ENCODE measurements around the gene MAMLD1.

Gene MAMLD1

DNA sequence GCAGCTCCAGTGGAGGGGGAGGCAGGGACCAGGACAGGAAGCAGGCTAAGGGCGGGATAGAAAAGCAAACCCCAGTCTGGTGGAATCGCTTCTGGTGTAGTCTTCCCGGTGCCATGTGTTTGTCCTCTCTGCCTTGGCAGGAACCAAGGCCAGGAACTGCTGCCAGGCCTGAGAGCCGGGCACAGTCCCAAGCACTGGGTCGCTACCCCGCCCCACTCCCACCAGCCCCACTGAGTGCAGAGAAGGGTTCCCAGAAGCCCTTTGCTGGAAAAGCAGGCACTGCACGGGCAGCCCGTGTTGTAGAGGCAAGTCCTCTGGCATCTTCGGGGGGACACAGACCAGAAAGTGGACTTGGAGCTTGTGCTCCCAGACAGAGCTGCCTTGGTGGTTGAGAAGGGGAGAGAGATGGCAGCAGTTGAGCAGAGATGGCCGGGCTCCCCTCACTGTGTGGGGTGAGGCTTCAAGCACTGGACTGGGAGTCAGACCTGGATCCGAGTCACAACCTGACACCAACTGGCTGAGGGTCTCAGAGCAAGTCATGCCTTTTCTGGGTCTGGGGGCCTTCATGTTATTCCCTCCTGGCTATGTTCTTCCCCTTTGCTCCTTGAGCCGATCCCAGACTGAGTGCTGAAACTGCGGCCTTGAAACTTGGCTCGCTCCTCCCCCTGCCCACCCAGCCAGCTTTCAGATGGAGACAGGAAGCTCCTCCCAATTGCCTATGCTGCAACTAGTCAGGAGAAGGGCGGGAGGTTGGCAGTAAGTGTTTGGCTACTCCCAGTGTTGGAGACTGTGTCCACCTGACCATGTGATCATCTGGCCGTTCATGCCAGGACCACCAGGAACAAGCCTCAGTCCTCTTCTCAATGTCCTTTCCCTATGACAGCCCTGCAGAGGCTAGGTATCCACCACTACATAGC lies 145.6 kb downstream of the MAMLD1 start:
- no peak overlapping the region for H3K4me3 ChIP-seq (ENCODE audit: low read length)
- TF ChIP-seq CTCF (IDR thresholded peaks at IDR 0.05; ENCODE audit: insufficient read depth, low read depth, low read length, missing control alignments) = no peak
- DNase-seq (ENCODE audit: low read depth) = no peak

GRCh38 chrX:150509703-150510102 lies 146.6 kb downstream of the MAMLD1 start:
- TF ChIP-seq CTCF (IDR thresholded peaks at IDR 0.05; ENCODE audit: insufficient read depth, low read depth, low read length, missing control alignments) = no peak
- no peak overlapping the region for H3K4me3 ChIP-seq (ENCODE audit: low read length)
- DNase-seq (ENCODE audit: low read depth) = no peak

- H3K4me3 ChIP-seq (ENCODE audit: low read length) = no peak overlapping the region
- no peak for TF ChIP-seq CTCF (IDR thresholded peaks at IDR 0.05; ENCODE audit: insufficient read depth, low read depth, low read length, missing control alignments)
Measured at GRCh38 chrX:150512461-150512901, 149.4 kb downstream of the MAMLD1 start.

GRCh38 chrX:150513544-150513943 lies 150.4 kb downstream of the MAMLD1 start:
- DNase-seq (ENCODE audit: low read depth) = no peak
- no peak overlapping the region for H3K4me3 ChIP-seq (ENCODE audit: low read length)
- no peak for TF ChIP-seq CTCF (IDR thresholded peaks at IDR 0.05; ENCODE audit: insufficient read depth, low read depth, low read length, missing control alignments)

More at GRCh38 chrX:150512461-150512901, 149.4 kb downstream of the MAMLD1 start:
- no peak for DNase-seq (ENCODE audit: low read depth)

DNA sequence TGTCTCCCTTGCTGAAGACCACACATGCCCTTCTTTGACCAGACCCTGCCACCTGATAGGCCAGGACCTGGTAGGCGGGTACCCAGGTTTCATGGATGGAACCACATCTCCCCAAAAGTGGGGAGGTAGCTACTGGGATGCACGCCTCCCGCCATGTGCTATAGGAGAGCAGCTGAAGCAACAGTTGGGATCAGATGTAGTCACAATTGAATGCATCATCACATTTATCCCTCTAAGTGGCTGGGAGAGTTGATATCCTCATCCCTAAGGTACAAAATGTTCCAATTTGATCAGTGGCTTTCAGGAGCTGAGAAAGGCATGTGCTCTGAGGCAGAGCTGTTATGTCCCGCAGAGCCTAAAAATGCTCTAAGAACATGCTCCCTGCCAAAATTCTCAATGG lies 151.3 kb downstream of the MAMLD1 start:
- no peak for TF ChIP-seq CTCF (IDR thresholded peaks at IDR 0.05; ENCODE audit: insufficient read depth, low read depth, low read length, missing control alignments)
- DNase-seq (ENCODE audit: low read depth) = no peak

GRCh38 chrX:150515801-150516200 lies 152.7 kb downstream of the MAMLD1 start:
- H3K4me3 ChIP-seq (ENCODE audit: low read length) = no peak overlapping the region
- TF ChIP-seq CTCF (IDR thresholded peaks at IDR 0.05; ENCODE audit: insufficient read depth, low read depth, low read length, missing control alignments) = no peak
- DNase-seq (ENCODE audit: low read depth) = no peak

More for the DNA sequence above, 151.3 kb downstream of the MAMLD1 start:
- no peak overlapping the region for H3K4me3 ChIP-seq (ENCODE audit: low read length)

Measured in epithelial cell of esophagus (primary cell).